CD8-positive, alpha-beta memory T cell (primary cell): ENCODE results near the gene OR6T1. TPM values are rescaled to one million over a fixed set of nuclear protein-coding genes. Genes with fewer than 3 reads are reported as not detected.

Source experiments
- polyA plus RNA-seq: library from polyadenylated mRNA; unstranded; fragments of 300-500 nt; fragmentation: Illumina TruSeq; gene quantifications from one replicate; pipeline ENCODE4 v1.2.3, GENCODE V29; 2021
- total RNA-seq, 2 experiments: library from RNA; stranded (reverse); gene quantifications; one replicate each; pipeline ENCODE4 v1.2.3, GENCODE V29; 2021

The OR6T1 gene
- total and polyA plus RNA-seq, 3 experiments from 2014 or later, result not detected

Other genes with a start within 250 kb of the OR6T1 start
- 10 to 100 TPM; 16.6 to 18.4 TPM for gene ZNF202, start 202.2 kb downstream of the OR6T1 start, total RNA-seq
- gene ZNF202, start 202.2 kb downstream of the OR6T1 start, polyA plus RNA-seq, result 9.7 TPM
- not detected for gene OR6X1, start 189.3 kb downstream of the OR6T1 start, total RNA-seq
- not detected for gene OR6X1, start 189.3 kb downstream of the OR6T1 start, polyA plus RNA-seq
- not detected for gene OR6M1, start 137.5 kb downstream of the OR6T1 start, total RNA-seq
- gene OR6M1, start 137.5 kb downstream of the OR6T1 start, polyA plus RNA-seq, result not detected
- not detected for gene TMEM225, start 58.2 kb downstream of the OR6T1 start, total RNA-seq
- gene TMEM225, start 58.2 kb downstream of the OR6T1 start, polyA plus RNA-seq, result not detected
- gene OR8D4, start 41.7 kb downstream of the OR6T1 start, total RNA-seq, result not detected
- not detected for gene OR8D4, start 41.7 kb downstream of the OR6T1 start, polyA plus RNA-seq
- gene OR4D5, start 4.2 kb downstream of the OR6T1 start, total RNA-seq, result not detected
- gene OR4D5, start 4.2 kb downstream of the OR6T1 start, polyA plus RNA-seq, result not detected
- not detected for gene OR10S1, start 33.9 kb upstream of the OR6T1 start, total RNA-seq
- gene OR10S1, start 33.9 kb upstream of the OR6T1 start, polyA plus RNA-seq, result not detected
- not detected for gene OR10G6, start 51.3 kb upstream of the OR6T1 start, total RNA-seq
- gene OR10G6, start 51.3 kb upstream of the OR6T1 start, polyA plus RNA-seq, result not detected
- not detected for gene OR10G4, start 69.2 kb upstream of the OR6T1 start, total RNA-seq
- not detected for gene OR10G4, start 69.2 kb upstream of the OR6T1 start, polyA plus RNA-seq
- gene OR10G9, start 79.2 kb upstream of the OR6T1 start, total RNA-seq, result not detected
- not detected for gene OR10G9, start 79.2 kb upstream of the OR6T1 start, polyA plus RNA-seq
- not detected for gene OR10G8, start 83.0 kb upstream of the OR6T1 start, total RNA-seq
- gene OR10G8, start 83.0 kb upstream of the OR6T1 start, polyA plus RNA-seq, result not detected
- gene OR10G7, start 97.5 kb upstream of the OR6T1 start, total RNA-seq, result not detected
- not detected for gene OR10G7, start 97.5 kb upstream of the OR6T1 start, polyA plus RNA-seq
- 1 to 10 TPM; 2.9 to 3.3 TPM for gene VWA5A, start 171.6 kb upstream of the OR6T1 start, total RNA-seq
- 5.3 TPM for gene VWA5A, start 171.6 kb upstream of the OR6T1 start, polyA plus RNA-seq
- gene OR10D3, start 239.5 kb upstream of the OR6T1 start, total RNA-seq, result not detected
- gene OR10D3, start 239.5 kb upstream of the OR6T1 start, polyA plus RNA-seq, result not detected